Esophagus squamous epithelium (tissue), 4 donors: ENCODE results near the gene PGS1.

Experiments
- CTCF ChIP-seq, 6 experiments: fragments of 450-650 bp in 4 of 6; fragments of 200-600 bp in 2 of 6; sonication (generic) in 2 of 6; IDR thresholded peaks; one replicate each; pipeline ENCODE4 v1.5.1; 2016 to 2019; ENCODE audit warnings: antibody characterized with exemption in 6 of 6, mild to moderate bottlenecking in 4 of 6, moderate library complexity in 4 of 6
- POLR2A ChIP-seq, 4 donors: fragments of 450-650 bp; IDR thresholded peaks; one replicate each; pipeline ENCODE4 v1.6.1; 2017; ENCODE audit warnings: antibody characterized with exemption in 4 of 4, mild to moderate bottlenecking in 4 of 4, moderate library complexity in 3 of 4

GRCh38 chr17:78451753-78452152, 73.3 kb downstream of the PGS1 start:
- TF ChIP-seq POLR2A (IDR thresholded peaks at IDR 0.05) (no peak), CTCF (IDR thresholded peaks at IDR 0.05) (no peak)
